Caco-2 (cell line): Measurements from ENCODE around the gene HOGA1. TPM values are rescaled to one million over a fixed set of nuclear protein-coding genes. Genes with fewer than 3 reads are reported as not detected.

Experiments
- BruUV-seq: library from RNA; stranded (reverse); fragments of 400-500 nt; replicated peaks from 2 replicates; lab custom pipeline; 2021; lab: Mats Ljungman, UMichigan
- CTCF ChIA-PET: fragments of 300-600 bp; sonication (Branson Sonifier 250); formaldehyde crosslinking; loops from one replicate; lab custom pipeline; 2022; ENCODE audit warnings: antibody characterized with exemption; lab: Charles Lee
- POLR2A ChIA-PET: fragments of 300-600 bp; sonication (Branson Sonifier 250); formaldehyde crosslinking; loops from one replicate; lab custom pipeline; 2022; ENCODE audit warnings: antibody characterized with exemption; lab: Charles Lee
- DNase-seq, 2 experiments: peaks; one replicate each; pipeline versions ENCODE4 v3.0.0 to v3.0.0-alpha.2; 2020 to 2022
- H3K27me3 ChIP-seq: replicated peaks from 2 replicates; pipeline ENCODE4 v1.6.0; 2011; ENCODE audit warnings: low read length; ENCODE audit not compliant: control insufficient read depth, insufficient read depth
- H3K36me3 ChIP-seq: 2 replicates; pipeline ENCODE4 v1.5.1; 2011; ENCODE audit warnings: low read length; ENCODE audit not compliant: control insufficient read depth, insufficient read depth
- H3K4me1 ChIP-seq: fragments of 250-450 bp; sonication (Bioruptor Pico); 2 replicates; pipeline ENCODE4 v1.5.1; 2020; ENCODE audit warnings: mild to moderate bottlenecking
- H3K4me3 ChIP-seq: 2 replicates; pipeline ENCODE4 v1.5.1; 2011; ENCODE audit warnings: low read depth, mild to moderate bottlenecking, control low read depth, low read length
- H3K9me3 ChIP-seq: fragments of 250-450 bp; sonication (Bioruptor Pico); 2 replicates; pipeline ENCODE4 v1.5.1; 2020; ENCODE audit warnings: mild to moderate bottlenecking, moderate library complexity
- H3K27ac Mint-ChIP-seq: one replicate; pipeline ENCODE4 v1.8.0; 2022; ENCODE audit warnings: mixed read lengths; ENCODE audit not compliant: unreplicated experiment
- H3K27me3 Mint-ChIP-seq: one replicate; pipeline ENCODE4 v1.8.0; 2022; ENCODE audit warnings: mixed read lengths; ENCODE audit not compliant: insufficient read depth, unreplicated experiment
- H3K36me3 Mint-ChIP-seq: one replicate; pipeline ENCODE4 v1.8.0; 2022; ENCODE audit warnings: mild to moderate bottlenecking, mixed read lengths; ENCODE audit not compliant: insufficient read depth, unreplicated experiment
- H3K4me1 Mint-ChIP-seq: one replicate; pipeline ENCODE4 v1.8.0; 2022; ENCODE audit warnings: low read depth, mixed read lengths; ENCODE audit not compliant: unreplicated experiment
- H3K4me3 Mint-ChIP-seq: one replicate; pipeline ENCODE4 v1.8.0; 2022; ENCODE audit warnings: mild to moderate bottlenecking, moderate library complexity, mixed read lengths; ENCODE audit not compliant: unreplicated experiment
- H3K9me3 Mint-ChIP-seq: one replicate; pipeline ENCODE4 v1.8.0; 2022; ENCODE audit warnings: mixed read lengths; ENCODE audit not compliant: unreplicated experiment
- CTCF ChIP-seq, 2 experiments: fragments of 200-600 bp in 1 of 2; IDR thresholded peaks; 1 replicate in 1 of 2; 2 replicates in 1 of 2; pipeline versions ENCODE4 v1.5.1 to v1.8.0; 2011 to 2022; ENCODE audit warnings: antibody characterized with exemption in 1 of 2, control low read depth in 1 of 2, inconsistent platforms in 1 of 2, low read depth in 1 of 2, low read length in 1 of 2, mild to moderate bottlenecking in 1 of 2, moderate library complexity in 1 of 2; ENCODE audit not compliant: insufficient read depth in 1 of 2, severe bottlenecking in 1 of 2, unreplicated experiment in 1 of 2
- intact Hi-C: fragments of 100-400 bp; cut with micrococcal nuclease; formaldehyde crosslinking; loops from one replicate; pipeline ENCODE4 v1.10.0; 2022; ENCODE audit not compliant: unreplicated experiment
- total RNA-seq: library from RNA; stranded (reverse); gene quantifications from 2 replicates; pipeline ENCODE4 v1.2.3, GENCODE V29; 2022

HOGA1 gene
- total RNA-seq, 1 experiment from 2014 or later, result 0.50 TPM

GRCh38 chr10:97618285-97618684, 34.1 kb downstream of the HOGA1 start:
- CTCF ChIA-PET, result no interaction called here
- intact Hi-C loops, result no loop called here
- POLR2A ChIA-PET, result no interaction called here

GRCh38 chr10:97618733-97619132, 34.5 kb downstream of the HOGA1 start:
- intact Hi-C loops, result no loop called here
- no peaks in the 10 kb centered on the region for H3K9me3 Mint-ChIP-seq
- POLR2A ChIA-PET, result no interaction called here

More at GRCh38 chr10:97618285-97618684, 34.1 kb downstream of the HOGA1 start:
- Mint-ChIP-seq H3K4me3 (no peak overlapping the region), H3K27ac (no peak overlapping the region), H3K27me3 (no peaks in the 10 kb centered on the region), H3K36me3 (no peaks in the 10 kb centered on the region), H3K4me1 (peaks cover 12% of the 10 kb centered on the region), H3K9me3 (no peaks in the 10 kb centered on the region)
- DNase-seq, result no peak
- Histone ChIP-seq H3K4me1 (peaks cover 8% of the 10 kb centered on the region; the same call in 1 of the 2 replicates), H3K27me3 (no peaks in the 10 kb centered on the region), H3K9me3 (no peaks in the 10 kb centered on the region), H3K4me3 (no peak overlapping the region), H3K36me3 (no peaks in the 10 kb centered on the region)
- BruUV-seq, result no TSS peak
- no peak for TF ChIP-seq CTCF (IDR thresholded peaks at IDR 0.05; ENCODE audit: insufficient read depth in 1 of 2, low read depth in 1 of 2, low read length in 1 of 2, severe bottlenecking in 1 of 2, unreplicated experiment in 1 of 2)

GRCh38 chr10:97623277-97623676, 39.1 kb downstream of the HOGA1 start:
- H3K27me3 Mint-ChIP-seq, result no peaks in the 10 kb centered on the region
- no peaks in the 10 kb centered on the region for H3K27me3 ChIP-seq
- no peak for TF ChIP-seq CTCF (IDR thresholded peaks at IDR 0.05; ENCODE audit: insufficient read depth in 1 of 2, low read depth in 1 of 2, low read length in 1 of 2, severe bottlenecking in 1 of 2, unreplicated experiment in 1 of 2)
- H3K4me3 Mint-ChIP-seq, result no peak overlapping the region
- H3K9me3 ChIP-seq, result no peaks in the 10 kb centered on the region
- no peaks in the 10 kb centered on the region for H3K36me3 Mint-ChIP-seq
- CTCF ChIA-PET, result no interaction called here
- H3K4me3 ChIP-seq, result no peak overlapping the region
- peaks cover 12% of the 10 kb centered on the region for H3K4me1 Mint-ChIP-seq
- no TSS peak for BruUV-seq
- intact Hi-C loops, result no loop called here
- peaks cover 16% of the 10 kb centered on the region; the same call in 1 of the 2 replicates for H3K4me1 ChIP-seq
- H3K27ac Mint-ChIP-seq, result no peak overlapping the region
- POLR2A ChIA-PET, result interaction anchor here (0.6 kb wide), 1 partner anchor 15 kb away, joined by 3 read pairs; no protein-coding TSS in a partner anchor
- no peak for DNase-seq
- no peaks in the 10 kb centered on the region for H3K36me3 ChIP-seq
- no peaks in the 10 kb centered on the region for H3K9me3 Mint-ChIP-seq

More at GRCh38 chr10:97618733-97619132, 34.5 kb downstream of the HOGA1 start:
- Mint-ChIP-seq H3K36me3 (no peaks in the 10 kb centered on the region), H3K27ac (no peak overlapping the region), H3K27me3 (no peaks in the 10 kb centered on the region), H3K4me3 (no peak overlapping the region), H3K4me1 (peaks cover 12% of the 10 kb centered on the region)
- Histone ChIP-seq H3K4me3 (no peak overlapping the region), H3K36me3 (no peaks in the 10 kb centered on the region), H3K9me3 (no peaks in the 10 kb centered on the region), H3K27me3 (no peaks in the 10 kb centered on the region), H3K4me1 (peaks cover 11% of the 10 kb centered on the region; the same call in 1 of the 2 replicates)
- CTCF ChIA-PET, result no interaction called here
- DNase-seq, result no peak
- no peak for TF ChIP-seq CTCF (IDR thresholded peaks at IDR 0.05; ENCODE audit: insufficient read depth in 1 of 2, low read depth in 1 of 2, low read length in 1 of 2, severe bottlenecking in 1 of 2, unreplicated experiment in 1 of 2)
- no TSS peak for BruUV-seq
